Nasal cavity respiratory epithelium epithelial cell of viscerocranial mucosa (primary cell): ENCODE results near the gene EIF4EBP3. TPM values are rescaled to one million over a fixed set of nuclear protein-coding genes. Genes with fewer than 3 reads are reported as not detected.

Experiments used
- total RNA-seq: library from RNA; depleted of rRNA; stranded (reverse); fragments of >200 nt; gene quantifications from 2 replicates; pipeline ENCODE4 v1.2.3, GENCODE V29; 2014

The EIF4EBP3 gene
- 3.1 and 3.8 TPM in 2 replicates for total RNA-seq

GRCh38 chr5:140547508-140548299, at the start of gene EIF4EBP3:
Gene EIF4EBP3, plus strand, starts transcription at chr5:140547662. Its CDS starts 76 bp downstream, at chr5:140547738.

GRCh38 chr5:140557136-140557805, 9.8 kb downstream of the EIF4EBP3 start, which contains the start of gene SRA1:
Gene SRA1, minus strand, starts transcription at chr5:140557473. Its CDS starts 21 bp downstream, at chr5:140557452.

GRCh38 chr5:140564196-140565023, 16.9 kb downstream of the EIF4EBP3 start, which contains the start of the genes APBB3 and SLC35A4:
Gene APBB3, minus strand, starts transcription at chr5:140564598. Its CDS starts 353 bp downstream, at chr5:140564245.
Gene SLC35A4, plus strand, starts transcription at chr5:140564828. Its CDS starts 2,342 bp downstream, at chr5:140567170.

Other genes starting within 250 kb of the EIF4EBP3 start
- gene PFDN1, start 244.6 kb upstream of the EIF4EBP3 start, total RNA-seq: 35.0 and 36.6 TPM in 2 replicates
- gene HBEGF, start 201.1 kb upstream of the EIF4EBP3 start, total RNA-seq: 115 and 206 TPM in 2 replicates
- gene SLC4A9, start 187.5 kb upstream of the EIF4EBP3 start, total RNA-seq: 0.07 and 0.34 TPM in 2 replicates
- gene ANKHD1, start 145.8 kb upstream of the EIF4EBP3 start, total RNA-seq: 107 and 114 TPM in 2 replicates
- 19.9 and 47.5 TPM in 2 replicates for gene SRA1, start 9.8 kb downstream of the EIF4EBP3 start, total RNA-seq
- 5.8 and 10.4 TPM in 2 replicates for gene APBB3, start 16.9 kb downstream of the EIF4EBP3 start, total RNA-seq
- gene SLC35A4, start 17.2 kb downstream of the EIF4EBP3 start, total RNA-seq: 16.7 and 53.9 TPM in 2 replicates
- gene CD14, start 85.5 kb downstream of the EIF4EBP3 start, total RNA-seq: 1.4 and 6.6 TPM in 2 replicates
- 10.6 and 12.5 TPM in 2 replicates for gene TMCO6, start 91.8 kb downstream of the EIF4EBP3 start, total RNA-seq
- gene NDUFA2, start 100.0 kb downstream of the EIF4EBP3 start, total RNA-seq: 17.5 and 26.7 TPM in 2 replicates
- 70.4 and 100 TPM in 2 replicates for gene IK, start 100.2 kb downstream of the EIF4EBP3 start, total RNA-seq
- gene WDR55, start 117.2 kb downstream of the EIF4EBP3 start, total RNA-seq: 30.7 and 33.2 TPM in 2 replicates
- 0.34 and 0.36 TPM in 2 replicates for gene DND1, start 125.9 kb downstream of the EIF4EBP3 start, total RNA-seq
- 45.5 and 62.6 TPM in 2 replicates for gene HARS1, start 143.7 kb downstream of the EIF4EBP3 start, total RNA-seq
- gene HARS2, start 143.8 kb downstream of the EIF4EBP3 start, total RNA-seq: 24.3 and 33.7 TPM in 2 replicates
- 66.2 and 67.0 TPM in 2 replicates for gene ZMAT2, start 152.8 kb downstream of the EIF4EBP3 start, total RNA-seq
- gene PCDHA1, start 238.5 kb downstream of the EIF4EBP3 start, total RNA-seq: under 0.01 TPM in 1 of 2 replicates, not detected in the other
- gene PCDHA2, start 247.2 kb downstream of the EIF4EBP3 start, total RNA-seq: under 0.01 TPM in 1 of 2 replicates, not detected in the other